Left renal pelvis (tissue), 4 donors: ENCODE results near the gene DOK6. TPM values are rescaled to one million over a fixed set of nuclear protein-coding genes. Genes with fewer than 3 reads are reported as not detected.

Source experiments
- DNase-seq, 4 donors: peaks; one replicate each; pipeline ENCODE4 v3.0.0-alpha.2; 2013; ENCODE audit warnings: low read depth in 4 of 4, low spot score in 3 of 4
- polyA plus RNA-seq, 4 donors: library from polyadenylated mRNA; unstranded; fragments of 120-200 nt; gene quantifications; one replicate each; pipeline ENCODE4 v1.2.1, GENCODE V29; 2013; ENCODE audit not compliant: insufficient read length in 4 of 4

DOK6 gene
- polyA plus RNA-seq, 4 donors, result 6.6 to 19.2 (median 16.9) TPM

GRCh38 chr18:69674292-69674877 lies 273.7 kb downstream of the DOK6 start:
- no peak for DNase-seq

- DNase-seq, result peak in 1 of 4 donors; percentile 14
Observed at GRCh38 chr18:69674966-69675365, 274.3 kb downstream of the DOK6 start.

GRCh38 chr18:69677595-69677994 lies 276.9 kb downstream of the DOK6 start:
- DNase-seq, result no peak

- no peak for DNase-seq
Observed at GRCh38 chr18:69680123-69680522, 279.4 kb downstream of the DOK6 start.

GRCh38 chr18:69683176-69683575 lies 282.5 kb downstream of the DOK6 start:
- DNase-seq, result no peak

- DNase-seq, result no peak
Observed at GRCh38 chr18:69684789-69685188, 284.1 kb downstream of the DOK6 start.

- DNase-seq, result no peak
Observed at GRCh38 chr18:69686861-69687260, 286.2 kb downstream of the DOK6 start.

- no peak for DNase-seq
Observed at GRCh38 chr18:69689121-69689759, 288.6 kb downstream of the DOK6 start.

GRCh38 chr18:69691008-69691760 lies 290.5 kb downstream of the DOK6 start:
- no peak for DNase-seq

GRCh38 chr18:69697069-69697468 lies 296.4 kb downstream of the DOK6 start:
- DNase-seq, result no peak

GRCh38 chr18:69697689-69698088 lies 297.0 kb downstream of the DOK6 start:
- no peak for DNase-seq

- DNase-seq, result no peak
Observed at GRCh38 chr18:69701305-69701704, 300.6 kb downstream of the DOK6 start.

- DNase-seq, result no peak
Observed at GRCh38 chr18:69703461-69703860, 302.8 kb downstream of the DOK6 start.

- no peak for DNase-seq
Observed at GRCh38 chr18:69705987-69706386, 305.3 kb downstream of the DOK6 start.

GRCh38 chr18:69708844-69709243 lies 308.2 kb downstream of the DOK6 start:
- DNase-seq, result no peak

GRCh38 chr18:69715191-69715795 lies 314.6 kb downstream of the DOK6 start:
- DNase-seq, result no peak

GRCh38 chr18:69717586-69717985 lies 316.9 kb downstream of the DOK6 start:
- no peak for DNase-seq

- DNase-seq, result no peak
Observed at GRCh38 chr18:69718912-69719547, 318.3 kb downstream of the DOK6 start.

GRCh38 chr18:69720422-69720821 lies 319.7 kb downstream of the DOK6 start:
- DNase-seq, result no peak

GRCh38 chr18:69723434-69723833 lies 322.7 kb downstream of the DOK6 start:
- DNase-seq, result no peak

GRCh38 chr18:69725009-69725408 lies 324.3 kb downstream of the DOK6 start:
- DNase-seq, result no peak
